GM23248 (cell line): ENCODE measurements around the gene KAZN.

Experiments used
- EZH2 ChIP-seq: fragments of 200-600 bp; sonication (generic); IDR thresholded peaks from 2 replicates; pipeline ENCODE4 v1.6.1; 2018; ENCODE audit warnings: antibody characterized with exemption, mild to moderate bottlenecking; ENCODE audit not compliant: insufficient read depth, poor library complexity, severe bottlenecking
- EZH2phosphoT487 ChIP-seq: fragments of 200-600 bp; sonication (generic); IDR thresholded peaks from 2 replicates; pipeline ENCODE4 v1.6.1; 2018; ENCODE audit warnings: antibody characterized with exemption, moderate library complexity, mild to moderate bottlenecking, low read depth; ENCODE audit not compliant: insufficient read depth

- no peak for TF ChIP-seq EZH2
- no peak for TF ChIP-seq EZH2phosphoT487
These were observed 355.7 kb downstream of the KAZN start for GRCh38 chr1:14954210-14954609.
